ENCODE measurements around the gene AEBP1. TPM values are rescaled to one million over a fixed set of nuclear protein-coding genes. Genes with fewer than 3 reads are reported as not detected.

AEBP1 gene
- total RNA-seq, 1 experiment from 2014 or later, result 49.3 TPM

DNA sequence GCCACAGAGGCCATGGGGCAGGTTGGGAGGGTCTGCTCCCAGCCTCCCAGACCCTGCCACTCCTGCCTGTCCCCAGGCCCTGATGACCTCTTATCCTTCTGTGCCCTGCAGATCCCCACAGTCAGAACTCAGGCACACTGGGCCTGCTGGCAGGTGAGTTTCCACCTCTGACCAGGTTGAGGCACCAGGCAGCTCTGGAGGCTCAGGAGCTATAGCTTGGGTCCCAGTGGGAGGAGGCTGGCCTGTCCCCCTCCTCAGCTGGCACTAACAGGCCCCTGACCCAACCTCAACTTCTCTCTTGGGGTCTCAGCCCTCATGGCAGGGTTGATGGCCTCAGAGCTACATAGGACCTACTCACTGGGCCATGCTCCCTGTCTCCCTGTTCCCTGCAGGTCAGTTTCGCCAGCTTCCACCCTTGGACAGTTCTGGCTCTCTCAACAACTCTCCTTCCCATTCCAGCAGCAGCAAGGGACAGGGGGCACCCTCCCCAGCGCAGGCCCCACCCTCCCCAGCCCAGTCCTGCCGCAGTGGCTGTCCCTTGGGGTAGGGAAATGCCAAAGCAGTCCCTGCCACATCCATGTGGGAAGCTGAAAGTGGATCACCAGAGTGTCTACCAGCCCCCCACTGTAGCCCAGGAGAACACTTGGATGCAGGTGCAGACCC, 2.7 kb upstream of the AEBP1 start:
- H3K9me3 ChIP-seq (ENCODE audit: control insufficient read depth, low read depth, low read length), result no peaks in the 10 kb centered on the region
- no peak overlapping the region for H3K9ac ChIP-seq (ENCODE audit: extremely low read depth, insufficient read length, low read length)
- Mint-ChIP-seq H3K36me3 (ENCODE audit: insufficient read depth in 1 of 3, low read depth in 3 of 3) (peaks cover 0 to 2% (median 2%) of the 10 kb centered on the region in 3 experiments; a peak in 4 of 7 replicates), H3K4me3 (no peak overlapping the region), H3K27me3 (ENCODE audit: low read depth) (peaks cover 37% of the 10 kb centered on the region), H3K4me1 (peaks cover 11 to 21% of the 10 kb centered on the region in 2 experiments), H3K9me3 (no peaks in the 10 kb centered on the region; a peak in 1 of 5 replicates), H3K27ac (no peak overlapping the region)
- H2BK120ac ChIP-seq (ENCODE audit: low read depth, low read length, poor library complexity, severe bottlenecking), result no peak overlapping the region
- H3K18ac ChIP-seq (ENCODE audit: insufficient read length, low read depth, low read length), result no peak overlapping the region
- H4K8ac ChIP-seq (replicated peaks; ENCODE audit: insufficient read length, low read depth, low read length), result no peak overlapping the region
- H2BK15ac ChIP-seq (ENCODE audit: low read depth, low read length), result no peak overlapping the region
- no peak overlapping the region for H2BK5ac ChIP-seq (ENCODE audit: insufficient read length, low read length)
- H4K5ac ChIP-seq (ENCODE audit: insufficient read length, low read depth, low read length), result no peak overlapping the region
- no peak for DNase-seq
- no peak overlapping the region for H3T11ph ChIP-seq (ENCODE audit: low read length)
- no CpG with 5 or more reads among the region's 3 CpGs for WGBS (ENCODE audit: extremely low coverage, insufficient read length, low lambda C conversion rate)
- no peak overlapping the region; the same call in 1 of the 2 replicates for H3K14ac ChIP-seq (ENCODE audit: insufficient read depth, low read length)
- H4K20me1 ChIP-seq (ENCODE audit: control insufficient read depth, insufficient read depth, insufficient read length), result no peaks in the 10 kb centered on the region
- no peak overlapping the region for H2AFZ ChIP-seq (ENCODE audit: low read length)
- no peak overlapping the region for H3K4me2 ChIP-seq (ENCODE audit: insufficient read depth, insufficient read length, low read length)
- H3K27ac ChIP-seq (ENCODE audit: insufficient read length, low read depth, low read length), result no peak overlapping the region
- no peak overlapping the region for H3K23ac ChIP-seq (ENCODE audit: insufficient read length, low read depth, low read length)
- H3K56ac ChIP-seq (ENCODE audit: insufficient read length, low read depth, low read length), result no peak overlapping the region
- no peak for TF ChIP-seq CTCF (conservative IDR thresholded peaks at IDR 0.05)
- H2BK20ac ChIP-seq (ENCODE audit: low read depth, low read length, poor library complexity, severe bottlenecking), result no peak overlapping the region
- H3K27me3 ChIP-seq (ENCODE audit: insufficient read depth, low read length), result no peaks in the 10 kb centered on the region; the same call in 1 of the 2 replicates
- H3K4me1 ChIP-seq (ENCODE audit: insufficient read depth, low read length), result no peaks in the 10 kb centered on the region; the same call in 1 of the 2 replicates
- no peaks in the 10 kb centered on the region for H3K79me1 ChIP-seq (ENCODE audit: insufficient read depth, low read depth, low read length, poor library complexity, severe bottlenecking)
- no peak overlapping the region for H4K91ac ChIP-seq (ENCODE audit: insufficient read length, low read depth, low read length)
- H3K23me2 ChIP-seq (ENCODE audit: insufficient read length, low read depth, low read length, poor library complexity, severe bottlenecking), result peaks cover 10% of the 10 kb centered on the region
- H3K79me2 ChIP-seq (ENCODE audit: insufficient read depth, low read length), result no peaks in the 10 kb centered on the region
- H2AK5ac ChIP-seq (ENCODE audit: insufficient read length, low read length), result no peak overlapping the region
- H2BK12ac ChIP-seq (ENCODE audit: insufficient read length, low read depth, low read length), result no peak overlapping the region
- no peak overlapping the region for H3K4ac ChIP-seq (ENCODE audit: low read depth, low read length)
